HFF-Myc (cell line): ENCODE results near the gene EYA2.
"Not testable (repeated sequence)": the region's sequence is repeated elsewhere in the genome, so short reads cannot be mapped to it uniquely, and the experiment has no call there.

Source experiments
- DNase-seq: peaks from one replicate; pipeline ENCODE4 v3.0.0-alpha.2; 2011; ENCODE audit warnings: low read depth; ENCODE audit errors: extremely low read depth
- H3K4me3 ChIP-seq: replicated peaks from 2 replicates; pipeline ENCODE4 v1.5.1; 2011; ENCODE audit warnings: low read depth, mild to moderate bottlenecking, control low read depth, low read length
- CTCF ChIP-seq: IDR thresholded peaks from 2 replicates; pipeline ENCODE4 v1.5.1; 2012; ENCODE audit warnings: mild to moderate bottlenecking, low read depth, low read length, control low read depth; ENCODE audit errors: missing control alignments

EYA2 gene

GRCh38 chr20:46960536-46960935 lies 65.9 kb downstream of the EYA2 start:
- H3K4me3 ChIP-seq: no peak overlapping the region
- no peak for DNase-seq
- no peak for TF ChIP-seq CTCF

DNA sequence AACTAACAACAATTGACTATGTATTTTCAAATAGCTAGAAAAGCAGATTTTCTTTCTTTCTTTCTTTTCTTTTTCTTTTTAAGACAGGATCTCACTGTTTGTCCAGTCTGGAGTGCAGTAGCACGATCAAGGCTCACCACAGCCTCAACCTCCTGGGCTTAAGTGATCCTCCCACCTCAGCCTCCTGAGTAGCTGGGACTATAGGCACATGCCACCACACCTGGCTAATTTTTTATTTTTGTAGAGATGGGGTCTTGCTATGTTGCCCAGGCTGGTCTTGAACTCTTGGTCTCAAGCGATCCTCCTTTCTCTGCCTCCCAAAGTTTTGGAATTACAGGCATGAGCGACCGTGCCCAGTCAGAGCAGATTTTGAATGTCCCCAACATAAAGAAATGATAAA lies 67.3 kb downstream of the EYA2 start:
- H3K4me3 ChIP-seq, DNase-seq: not testable (repeated sequence)

- no peak for DNase-seq
- H3K4me3 ChIP-seq: no peak overlapping the region
- no peak for TF ChIP-seq CTCF
These were observed 68.0 kb downstream of the EYA2 start for GRCh38 chr20:46962452-46963195.

DNA sequence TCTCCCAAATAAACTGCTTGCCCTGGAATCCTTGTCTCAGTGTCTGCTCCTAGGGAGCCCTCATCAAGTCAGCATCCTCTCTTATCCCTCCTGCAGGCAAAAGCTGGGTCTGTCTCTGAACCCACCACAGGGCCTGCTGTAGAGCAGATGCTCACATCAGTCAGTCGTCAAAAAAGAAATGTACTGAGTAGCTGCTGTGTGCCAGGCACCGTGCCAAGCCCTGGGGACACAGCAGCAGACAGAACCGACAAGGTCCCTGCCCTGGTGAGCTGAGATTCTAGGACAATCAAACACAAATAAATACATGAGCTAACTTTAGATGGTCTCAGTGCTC lies 68.5 kb downstream of the EYA2 start:
- DNase-seq: no peak
- no peak for TF ChIP-seq CTCF

GRCh38 chr20:46963758-46964617 lies 69.3 kb downstream of the EYA2 start:
- no peak overlapping the region for H3K4me3 ChIP-seq
- DNase-seq: no peak
- no peak for TF ChIP-seq CTCF

More for the DNA sequence above, 68.5 kb downstream of the EYA2 start:
- no peak overlapping the region for H3K4me3 ChIP-seq

GRCh38 chr20:46964618-46965455 lies 70.2 kb downstream of the EYA2 start:
- H3K4me3 ChIP-seq: no peak overlapping the region
- TF ChIP-seq CTCF: no peak
- no peak for DNase-seq

- DNase-seq: no peak
- H3K4me3 ChIP-seq: no peak overlapping the region
- TF ChIP-seq CTCF: no peak
These were observed 70.8 kb downstream of the EYA2 start for GRCh38 chr20:46965477-46965876.
